GM23248 (cell line): ENCODE measurements around the gene MEA1. TPM values are rescaled to one million over a fixed set of nuclear protein-coding genes. Genes with fewer than 3 reads are reported as not detected.

Experiments used
- DNase-seq: peaks from one replicate; pipeline ENCODE4 v3.0.0-alpha.2; 2015
- H2AFZ ChIP-seq: fragments of 200-600 bp; sonication (generic); 2 replicates; pipeline ENCODE4 v1.6.1; 2016; ENCODE audit warnings: antibody characterized with exemption
- H3F3A ChIP-seq: fragments of 200-600 bp; sonication (generic); 2 replicates; pipeline ENCODE4 v1.6.1; 2016; ENCODE audit warnings: mild to moderate bottlenecking, antibody characterized with exemption, mixed run types; ENCODE audit not compliant: insufficient read depth
- H3K27ac ChIP-seq: fragments of 200-600 bp; sonication (generic); 2 replicates; pipeline ENCODE4 v1.5.1; 2016; ENCODE audit warnings: mild to moderate bottlenecking
- H3K27me3 ChIP-seq: fragments of 200-600 bp; sonication (generic); replicated peaks from 2 replicates; pipeline ENCODE4 v1.6.1; 2016; ENCODE audit warnings: mild to moderate bottlenecking; ENCODE audit not compliant: insufficient read depth
- H3K36me3 ChIP-seq: fragments of 200-600 bp; sonication (generic); 2 replicates; pipeline ENCODE4 v1.6.1; 2016; ENCODE audit warnings: low read depth, mild to moderate bottlenecking
- H3K4me1 ChIP-seq: fragments of 200-600 bp; sonication (generic); 2 replicates; pipeline ENCODE4 v1.6.1; 2016; ENCODE audit warnings: mild to moderate bottlenecking; ENCODE audit not compliant: insufficient read depth
- H3K4me2 ChIP-seq: fragments of 200-600 bp; sonication (generic); one replicate; pipeline ENCODE4 v1.6.1; 2016; ENCODE audit warnings: mild to moderate bottlenecking; ENCODE audit not compliant: unreplicated experiment
- H3K4me3 ChIP-seq: fragments of 200-600 bp; sonication (generic); 2 replicates; pipeline ENCODE4 v1.5.1; 2016; ENCODE audit warnings: mild to moderate bottlenecking
- H3K79me2 ChIP-seq: fragments of 200-600 bp; sonication (generic); 2 replicates; pipeline ENCODE4 v1.6.1; 2016; ENCODE audit warnings: mild to moderate bottlenecking; ENCODE audit not compliant: insufficient read depth
- H3K9ac ChIP-seq: fragments of 200-600 bp; sonication (generic); 2 replicates; pipeline ENCODE4 v1.6.1; 2016; ENCODE audit warnings: mild to moderate bottlenecking
- H3K9me2 ChIP-seq: fragments of 200-600 bp; sonication (generic); 2 replicates; pipeline ENCODE4 v1.6.1; 2016; ENCODE audit warnings: mixed run types, mild to moderate bottlenecking, moderate library complexity; ENCODE audit not compliant: insufficient read depth
- H3K9me3 ChIP-seq: fragments of 200-600 bp; sonication (generic); one replicate; pipeline ENCODE4 v1.6.1; 2017; ENCODE audit warnings: low read depth
- H4K20me1 ChIP-seq: fragments of 200-600 bp; sonication (generic); 2 replicates; pipeline ENCODE4 v1.6.0; 2016; ENCODE audit not compliant: insufficient read depth
- EZH2 ChIP-seq: fragments of 200-600 bp; sonication (generic); IDR thresholded peaks from 2 replicates; pipeline ENCODE4 v1.6.1; 2018; ENCODE audit warnings: antibody characterized with exemption, mild to moderate bottlenecking; ENCODE audit not compliant: insufficient read depth, poor library complexity, severe bottlenecking
- EZH2phosphoT487 ChIP-seq: fragments of 200-600 bp; sonication (generic); IDR thresholded peaks from 2 replicates; pipeline ENCODE4 v1.6.1; 2018; ENCODE audit warnings: antibody characterized with exemption, moderate library complexity, mild to moderate bottlenecking, low read depth; ENCODE audit not compliant: insufficient read depth
- WGBS, 2 experiments: methylation state at CpG; one replicate each; pipeline ENCODE4 v1.1.6; 2015 to 2017; ENCODE audit warnings: low lambda C conversion rate in 2 of 2, low coverage in 1 of 2; ENCODE audit errors: missing lambda C conversion rate in 2 of 2; 5-methylcytosine and 5-hydroxymethylcytosine counted together
- in situ Hi-C: fragments of 300-500 bp; cut with MboI; formaldehyde crosslinking; loops from 2 replicates; pipeline ENCODE4 v1.15.0; 2020
- polyA plus RNA-seq: library from polyadenylated mRNA; unstranded; fragments of >200 nt; fragmentation: Nextera tagmentation; extraction: Ambion mirVana; gene quantifications from 2 replicates; pipeline ENCODE4 v1.2.1, GENCODE V29; 2016
- total RNA-seq: library from RNA; depleted of rRNA; stranded (reverse); fragments of >200 nt; shearing (Covaris generic); gene quantifications from 2 replicates; pipeline ENCODE4 v1.2.3, GENCODE V29; 2014

The MEA1 gene
- total and polyA plus RNA-seq, 2 experiments from 2014 or later = 100 to 171 TPM

- Histone ChIP-seq H3K27ac (peak within 1 kb of the TSS; percentile 60), H3K4me3 (peak within 1 kb of the TSS; percentile 79), H3K36me3 (no peaks in the 10 kb centered on the region; the same call in 1 of the 2 replicates), H3K9me3 (no peaks in the 10 kb centered on the region), H3K4me2 (peak within 1 kb of the TSS; percentile 89), H3K4me1 (peaks cover 25% of the 10 kb centered on the region), H4K20me1 (no peaks in the 10 kb centered on the region), H3K79me2 (peaks cover 43% of the 10 kb centered on the region), H3K27me3 (no peaks in the 10 kb centered on the region), H3F3A (peaks cover 15% of the 10 kb centered on the region), H3K9ac (peak within 1 kb of the TSS; percentile 85), H3K9me2 (no peaks in the 10 kb centered on the region), H2AFZ (peak within 1 kb of the TSS; percentile 88)
- in situ Hi-C loops = no loop called here
- peak; percentile 100 for DNase-seq
- TF ChIP-seq EZH2 = no peak
- no peak for TF ChIP-seq EZH2phosphoT487
- 1% methylated on average over 41 to 56 of the region's 59 CpGs for WGBS, 2 experiments
Measured at GRCh38 chr6:42984001-42984923, 29.5 kb downstream of the MEA1 start, which contains the start of gene PPP2R5D. PPP2R5D (plus strand) TSS chr6:42984570; CDS start chr6:42984678, 108 bp downstream.

- no peak overlapping the region for H2AFZ ChIP-seq
Measured at GRCh38 chr6:42981836-42982235, 31.9 kb downstream of the MEA1 start.

GRCh38 chr6:42979523-42980177 lies 34.1 kb downstream of the MEA1 start:
- WGBS, 2 experiments = 42 to 47% methylated on average over 9 of the region's 9 CpGs
- peaks cover 42% of the 10 kb centered on the region for H3K79me2 ChIP-seq
- TF ChIP-seq EZH2phosphoT487 (no peak), EZH2 (no peak)
- in situ Hi-C loops = no loop called here
- no peaks in the 10 kb centered on the region for H3K9me3 ChIP-seq
- H3K4me2 ChIP-seq = peak overlapping the region; percentile 78
- peak overlapping the region; percentile 81 for H3K4me3 ChIP-seq
- peak overlapping the region; percentile 83 for H3K27ac ChIP-seq
- no peaks in the 10 kb centered on the region; the same call in 1 of the 2 replicates for H3K36me3 ChIP-seq
- DNase-seq = peak; percentile 81
- H3K27me3 ChIP-seq = no peaks in the 10 kb centered on the region
- H3K9me2 ChIP-seq = no peaks in the 10 kb centered on the region
- H3F3A ChIP-seq = peaks cover 33% of the 10 kb centered on the region
- H3K4me1 ChIP-seq = peaks cover 21% of the 10 kb centered on the region; the same call in 1 of the 2 replicates
- H4K20me1 ChIP-seq = no peaks in the 10 kb centered on the region; the same call in 1 of the 2 replicates
- H2AFZ ChIP-seq = peak overlapping the region; percentile 85
- peak overlapping the region; percentile 93 for H3K9ac ChIP-seq

More at GRCh38 chr6:42981836-42982235, 31.9 kb downstream of the MEA1 start:
- H3K27me3 ChIP-seq = no peaks in the 10 kb centered on the region
- DNase-seq = no peak
- in situ Hi-C loops = no loop called here
- H3F3A ChIP-seq = peaks cover 20% of the 10 kb centered on the region
- TF ChIP-seq EZH2 (no peak), EZH2phosphoT487 (no peak)
- peaks cover 32% of the 10 kb centered on the region for H3K4me1 ChIP-seq
- H3K27ac ChIP-seq = no peak overlapping the region
- WGBS, 2 experiments = 84 to 85% methylated on average over 5 of the region's 5 CpGs
- no peaks in the 10 kb centered on the region for H3K9me2 ChIP-seq
- H3K36me3 ChIP-seq = no peaks in the 10 kb centered on the region; the same call in 1 of the 2 replicates
- H3K79me2 ChIP-seq = peaks cover 42% of the 10 kb centered on the region
- no peak overlapping the region for H3K9ac ChIP-seq
- no peak overlapping the region for H3K4me3 ChIP-seq
- no peaks in the 10 kb centered on the region for H3K9me3 ChIP-seq
- no peak overlapping the region for H3K4me2 ChIP-seq
- no peaks in the 10 kb centered on the region; the same call in 1 of the 2 replicates for H4K20me1 ChIP-seq

GRCh38 chr6:42978839-42979522 lies 34.8 kb downstream of the MEA1 start, which contains the start of gene PEX6:
PEX6 (minus strand) TSS chr6:42979181; CDS start chr6:42979150, 31 bp downstream.
- DNase-seq = peak; percentile 94
- H2AFZ ChIP-seq = peak within 1 kb of the TSS; percentile 85

More at GRCh38 chr6:42978839-42979522, 34.8 kb downstream of the MEA1 start, which contains the start of gene PEX6:
- Histone ChIP-seq H3K27me3 (no peaks in the 10 kb centered on the region), H4K20me1 (no peaks in the 10 kb centered on the region; the same call in 1 of the 2 replicates), H3K4me1 (peaks cover 21% of the 10 kb centered on the region; the same call in 1 of the 2 replicates), H3K4me3 (peak within 1 kb of the TSS; percentile 81), H3K9ac (peak within 1 kb of the TSS; percentile 93), H3K27ac (peak within 1 kb of the TSS; percentile 83), H3K9me3 (no peaks in the 10 kb centered on the region), H3K36me3 (no peaks in the 10 kb centered on the region; the same call in 1 of the 2 replicates), H3F3A (peaks cover 33% of the 10 kb centered on the region), H3K4me2 (peak within 1 kb of the TSS; percentile 78), H3K9me2 (no peaks in the 10 kb centered on the region), H3K79me2 (peaks cover 42% of the 10 kb centered on the region)
- TF ChIP-seq EZH2 (no peak), EZH2phosphoT487 (no peak)
- 1% methylated on average over 42 to 46 of the region's 59 CpGs for WGBS, 2 experiments
- in situ Hi-C loops = no loop called here
